GM13976 (cell line): ENCODE measurements around the gene MITF.

Experiments used
- DNase-seq: peaks from one replicate; pipeline ENCODE4 v3.0.0; 2012; ENCODE audit warnings: low spot score
- CTCF ChIP-seq: IDR thresholded peaks from 2 replicates; pipeline ENCODE4 v1.5.1; 2012; ENCODE audit warnings: borderline replicate concordance, mild to moderate bottlenecking; ENCODE audit not compliant: insufficient read depth; ENCODE audit errors: extremely low read depth, missing control alignments, control extremely low read depth
- in situ Hi-C: fragments of 300-500 bp; cut with MboI; formaldehyde crosslinking; loops from one replicate; pipeline ENCODE4 v1.12.0; 2022; ENCODE audit warnings: low sequenced_read_pairs, mixed read lengths, inconsistent platforms; ENCODE audit not compliant: unreplicated experiment

MITF gene

GRCh38 chr3:69697381-69697780, 41.9 kb upstream of the MITF start:
- in situ Hi-C loops = no loop called here
- no peak for TF ChIP-seq CTCF
- DNase-seq = no peak

GRCh38 chr3:69698728-69699127, 40.5 kb upstream of the MITF start:
- TF ChIP-seq CTCF = no peak
- DNase-seq = no peak
- in situ Hi-C loops = no loop called here

- no peak for DNase-seq
- in situ Hi-C loops = no loop called here
- no peak for TF ChIP-seq CTCF
These were observed 40.1 kb upstream of the MITF start for GRCh38 chr3:69699183-69699582.

GRCh38 chr3:69700949-69701348, 38.3 kb upstream of the MITF start:
- no peak for DNase-seq
- TF ChIP-seq CTCF = no peak
- in situ Hi-C loops = no loop called here

GRCh38 chr3:69710153-69710977, 28.9 kb upstream of the MITF start:
- TF ChIP-seq CTCF = no peak
- in situ Hi-C loops = no loop called here

GRCh38 chr3:69712269-69712668, 27.0 kb upstream of the MITF start:
- in situ Hi-C loops = no loop called here
- TF ChIP-seq CTCF = no peak
- DNase-seq = no peak

More at GRCh38 chr3:69710153-69710977, 28.9 kb upstream of the MITF start:
- no peak for DNase-seq

- no peak for TF ChIP-seq CTCF
- DNase-seq = no peak
- in situ Hi-C loops = no loop called here
These were observed 26.3 kb upstream of the MITF start for GRCh38 chr3:69712933-69713332.
